Measurements from ENCODE around the gene UBE2S.
"Not testable (repeated sequence)": the region's sequence is repeated elsewhere in the genome, so short reads cannot be mapped to it uniquely, and the experiment has no call there.

The UBE2S gene

GRCh38 chr19:55406826-55407549 lies 600 bp downstream of the UBE2S start:
- H3K4me3 ChIP-seq (ENCODE audit: severe bottlenecking), result peak overlapping the region; percentile 87
- peak overlapping the region; percentile 80 for H3K27ac ChIP-seq (ENCODE audit: poor library complexity, severe bottlenecking)
- TF ChIP-seq CTCF (IDR thresholded peaks at IDR 0.05; ENCODE audit: poor library complexity, severe bottlenecking), result no peak
- H3K4me1 ChIP-seq (ENCODE audit: insufficient read depth, poor library complexity, severe bottlenecking), result peaks cover 12% of the 10 kb centered on the region
- no peaks in the 10 kb centered on the region for H3K27me3 ChIP-seq (ENCODE audit: insufficient read depth, poor library complexity, severe bottlenecking)
- peaks cover 49% of the 10 kb centered on the region for H3K36me3 ChIP-seq (ENCODE audit: low read depth)
- no peaks in the 10 kb centered on the region for H3K9me3 ChIP-seq (ENCODE audit: severe bottlenecking)
- DNase-seq (ENCODE audit: low spot score), result no peak
- peak; percentile 12; the same call in 1 of the 3 replicates for ATAC-seq (ENCODE audit: low read depth)

GRCh38 chr19:55406091-55406825 lies 1.3 kb downstream of the UBE2S start:
- peaks cover 12% of the 10 kb centered on the region for H3K4me1 ChIP-seq (ENCODE audit: insufficient read depth, poor library complexity, severe bottlenecking)
- H3K27me3 ChIP-seq (ENCODE audit: insufficient read depth, poor library complexity, severe bottlenecking), result no peaks in the 10 kb centered on the region
- H3K27ac ChIP-seq (ENCODE audit: poor library complexity, severe bottlenecking), result peak overlapping the region; percentile 80
- H3K36me3 ChIP-seq (ENCODE audit: low read depth), result peaks cover 54% of the 10 kb centered on the region
- DNase-seq (ENCODE audit: low spot score) (no peak), ATAC-seq (ENCODE audit: low read depth) (no peak)
- TF ChIP-seq CTCF (IDR thresholded peaks at IDR 0.05; ENCODE audit: poor library complexity, severe bottlenecking), result no peak
- H3K9me3 ChIP-seq (ENCODE audit: severe bottlenecking), result no peaks in the 10 kb centered on the region
- H3K4me3 ChIP-seq (ENCODE audit: severe bottlenecking), result peak overlapping the region; percentile 87

- no peaks in the 10 kb centered on the region for H3K9me3 ChIP-seq (ENCODE audit: severe bottlenecking)
- no peak for DNase-seq (ENCODE audit: low spot score)
- peak overlapping the region; percentile 87 for H3K4me3 ChIP-seq (ENCODE audit: severe bottlenecking)
- peaks cover 12% of the 10 kb centered on the region for H3K4me1 ChIP-seq (ENCODE audit: insufficient read depth, poor library complexity, severe bottlenecking)
- peak overlapping the region; percentile 80 for H3K27ac ChIP-seq (ENCODE audit: poor library complexity, severe bottlenecking)
- no peak for TF ChIP-seq CTCF (IDR thresholded peaks at IDR 0.05; ENCODE audit: poor library complexity, severe bottlenecking)
- ATAC-seq (ENCODE audit: low read depth), result no peak
- H3K27me3 ChIP-seq (ENCODE audit: insufficient read depth, poor library complexity, severe bottlenecking), result no peaks in the 10 kb centered on the region
- H3K36me3 ChIP-seq (ENCODE audit: low read depth), result peaks cover 60% of the 10 kb centered on the region
These were observed 1.9 kb downstream of the UBE2S start for GRCh38 chr19:55405638-55406037.

GRCh38 chr19:55402509-55402908 lies 5.1 kb downstream of the UBE2S start:
- Histone ChIP-seq H3K4me1 (ENCODE audit: insufficient read depth, poor library complexity, severe bottlenecking) (peaks cover 8% of the 10 kb centered on the region), H3K9me3 (ENCODE audit: severe bottlenecking) (no peaks in the 10 kb centered on the region), H3K36me3 (ENCODE audit: low read depth) (peaks cover 65% of the 10 kb centered on the region), H3K27ac (ENCODE audit: poor library complexity, severe bottlenecking) (no peak overlapping the region), H3K4me3 (ENCODE audit: severe bottlenecking) (no peak overlapping the region), H3K27me3 (ENCODE audit: insufficient read depth, poor library complexity, severe bottlenecking) (no peaks in the 10 kb centered on the region)
- DNase-seq (ENCODE audit: low spot score), result no peak
- no peak for ATAC-seq (ENCODE audit: low read depth)
- TF ChIP-seq CTCF (IDR thresholded peaks at IDR 0.05; ENCODE audit: poor library complexity, severe bottlenecking), result no peak

GRCh38 chr19:55401390-55401789 lies 6.2 kb downstream of the UBE2S start:
- H3K36me3 ChIP-seq (ENCODE audit: low read depth), result peaks cover 60% of the 10 kb centered on the region
- H3K4me3 ChIP-seq (ENCODE audit: severe bottlenecking); H3K27me3 ChIP-seq (ENCODE audit: insufficient read depth, poor library complexity, severe bottlenecking); ATAC-seq (ENCODE audit: low read depth); H3K9me3 ChIP-seq (ENCODE audit: severe bottlenecking); DNase-seq (ENCODE audit: low spot score); H3K4me1 ChIP-seq (ENCODE audit: insufficient read depth, poor library complexity, severe bottlenecking); H3K27ac ChIP-seq (ENCODE audit: poor library complexity, severe bottlenecking): not testable (repeated sequence)

Measured in RWPE2 (cell line).